ENCODE measurements around the gene RARRES2.
"Not testable (repeated sequence)": the region's sequence is repeated elsewhere in the genome, so short reads cannot be mapped to it uniquely, and the experiment has no call there.

Gene RARRES2

GRCh38 chr7:150295027-150295426, 46.4 kb downstream of the RARRES2 start:
- not testable (repeated sequence) for DNase-seq (ENCODE audit: low read depth in 3 of 3, low spot score in 1 of 3)

- not testable (repeated sequence) for DNase-seq (ENCODE audit: low read depth in 3 of 3, low spot score in 1 of 3)
Observed at GRCh38 chr7:150290317-150290716, 51.1 kb downstream of the RARRES2 start.

- not testable (repeated sequence) for DNase-seq (ENCODE audit: low read depth in 3 of 3, low spot score in 1 of 3)
Observed at GRCh38 chr7:150288816-150289215, 52.6 kb downstream of the RARRES2 start.
